ENCODE data around the gene NXF3. TPM values are rescaled to one million over a fixed set of nuclear protein-coding genes. Genes with fewer than 3 reads are reported as not detected.
"Not testable (repeated sequence)": the region's sequence is repeated elsewhere in the genome, so short reads cannot be mapped to it uniquely, and the experiment has no call there.

Gene NXF3
- polyA plus RNA-seq, 1 experiment: 0.93 TPM

- Histone ChIP-seq H3K27me3 (ENCODE audit: control insufficient read depth, insufficient read depth, low read length) (no peaks in the 10 kb centered on the region), H3K36me3 (ENCODE audit: control insufficient read depth, insufficient read depth, low read length) (no peaks in the 10 kb centered on the region), H3K4me3 (ENCODE audit: low read depth, low read length) (no peak overlapping the region)
- DNase-seq (ENCODE audit: low read depth): no peak
- ChIA-PET CTCF (interaction anchor here (0.6 kb wide), 1 partner anchor 100 kb away, joined by 3 read pairs; no protein-coding TSS in a partner anchor), POLR2A (no interaction called here)
- no peak for TF ChIP-seq CTCF (IDR thresholded peaks at IDR 0.05; ENCODE audit: insufficient read depth, low read depth, low read length)
These were observed 36.0 kb downstream of the NXF3 start for GRCh38 chrX:103056902-103057301.

GRCh38 chrX:103052625-103053024, 40.3 kb downstream of the NXF3 start:
- Histone ChIP-seq H3K27me3 (ENCODE audit: control insufficient read depth, insufficient read depth, low read length) (no peaks in the 10 kb centered on the region), H3K4me3 (ENCODE audit: low read depth, low read length) (no peak overlapping the region), H3K36me3 (ENCODE audit: control insufficient read depth, insufficient read depth, low read length) (no peaks in the 10 kb centered on the region)
- DNase-seq (ENCODE audit: low read depth): no peak
- no peak for TF ChIP-seq CTCF (IDR thresholded peaks at IDR 0.05; ENCODE audit: insufficient read depth, low read depth, low read length)
- ChIA-PET POLR2A (no interaction called here), CTCF (no interaction called here)

GRCh38 chrX:103051260-103051789, 41.6 kb downstream of the NXF3 start:
- CTCF ChIA-PET: no interaction called here
- Histone ChIP-seq H3K4me3 (ENCODE audit: low read depth, low read length) (no peak overlapping the region), H3K27me3 (ENCODE audit: control insufficient read depth, insufficient read depth, low read length) (no peaks in the 10 kb centered on the region), H3K36me3 (ENCODE audit: control insufficient read depth, insufficient read depth, low read length) (no peaks in the 10 kb centered on the region)
- TF ChIP-seq CTCF (IDR thresholded peaks at IDR 0.05; ENCODE audit: insufficient read depth, low read depth, low read length): no peak
- POLR2A ChIA-PET: no interaction called here
- no peak for DNase-seq (ENCODE audit: low read depth)

DNA sequence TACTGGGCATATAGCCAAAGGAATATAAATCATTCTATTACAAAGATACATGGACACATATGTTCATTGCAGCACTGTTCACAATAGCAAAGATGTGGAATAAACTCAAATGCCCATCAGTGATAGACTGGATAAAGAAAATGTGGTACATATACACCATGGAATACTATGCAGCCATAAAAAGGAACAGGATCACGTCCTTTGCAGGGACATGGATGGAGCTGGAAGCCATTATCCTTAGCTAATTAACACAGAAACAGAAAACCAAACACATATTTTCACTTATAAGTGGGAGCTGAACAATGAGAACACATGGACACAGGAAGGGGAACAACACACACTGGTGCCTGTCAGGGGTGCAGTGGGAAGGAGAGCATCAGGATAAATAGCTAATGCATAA, 59.6 kb downstream of the NXF3 start:
- H3K36me3 ChIP-seq (ENCODE audit: control insufficient read depth, insufficient read depth, low read length); H3K4me3 ChIP-seq (ENCODE audit: low read depth, low read length); H3K27me3 ChIP-seq (ENCODE audit: control insufficient read depth, insufficient read depth, low read length); CTCF ChIA-PET; DNase-seq (ENCODE audit: low read depth); POLR2A ChIA-PET: not testable (repeated sequence)

Other genes starting within 250 kb of the NXF3 start
- 0.32 and 0.39 TPM in 2 replicates for gene RAB40AL, start 155.9 kb downstream of the NXF3 start, polyA plus RNA-seq (2011; rRNA removed)
- 23.9 and 38.6 TPM in 2 replicates for gene BEX1, start 29.0 kb downstream of the NXF3 start, polyA plus RNA-seq (2011; rRNA removed)
- gene BEX4, start 122.0 kb upstream of the NXF3 start, polyA plus RNA-seq (2011; rRNA removed): 13.6 and 38.7 TPM in 2 replicates
- gene TCEAL8, start 162.0 kb upstream of the NXF3 start, polyA plus RNA-seq (2011; rRNA removed): 26.7 and 76.1 TPM in 2 replicates
- not detected in 2 replicates for gene TCEAL5, start 183.6 kb upstream of the NXF3 start, polyA plus RNA-seq (2011; rRNA removed)
- gene BEX2, start 217.8 kb upstream of the NXF3 start, polyA plus RNA-seq (2011; rRNA removed): 1.2 and 1.8 TPM in 2 replicates
- gene TCEAL7, start 237.1 kb upstream of the NXF3 start, polyA plus RNA-seq (2011; rRNA removed): 5.5 and 10.2 TPM in 2 replicates